Activated naive CD4-positive, alpha-beta T cell treated with anti-CD3 and anti-CD28 coated beads, Interleukin-2, amount 50 U/mL, for 72 hours (primary cell): ENCODE results near the gene PODN. TPM values are rescaled to one million over a fixed set of nuclear protein-coding genes. Genes with fewer than 3 reads are reported as not detected.

Experiments used
- ATAC-seq, 2 donors: fragments of 150-1000 bp; cut with Tn5 transposase; 2 replicates each; pipeline ENCODE4 v1.10.0; 2021; ENCODE audit warnings: mild to moderate bottlenecking in 2 of 2, moderate library complexity in 2 of 2
- DNase-seq, 2 donors: peaks; one replicate each; pipeline ENCODE4 v3.0.0; 2021 to 2022; ENCODE audit warnings: low spot score in 2 of 2
- H3K27ac Mint-ChIP-seq, 2 donors: one replicate each; pipeline ENCODE4 v1.8.0; 2022; ENCODE audit warnings: mild to moderate bottlenecking in 2 of 2, mixed read lengths in 2 of 2
- H3K36me3 Mint-ChIP-seq, 2 donors: one replicate each; pipeline ENCODE4 v1.8.0; 2022; ENCODE audit warnings: mixed read lengths in 2 of 2
- H3K9me3 Mint-ChIP-seq, 2 donors: one replicate each; pipeline ENCODE4 v1.8.0; 2022; ENCODE audit warnings: mixed read lengths in 2 of 2
- total RNA-seq, 2 donors: library from RNA; stranded (reverse); gene quantifications; one replicate each; pipeline ENCODE4 v1.2.3, GENCODE V29; 2022

The PODN gene
- total RNA-seq, 2 donors from 2014 or later, result not detected

DNA sequence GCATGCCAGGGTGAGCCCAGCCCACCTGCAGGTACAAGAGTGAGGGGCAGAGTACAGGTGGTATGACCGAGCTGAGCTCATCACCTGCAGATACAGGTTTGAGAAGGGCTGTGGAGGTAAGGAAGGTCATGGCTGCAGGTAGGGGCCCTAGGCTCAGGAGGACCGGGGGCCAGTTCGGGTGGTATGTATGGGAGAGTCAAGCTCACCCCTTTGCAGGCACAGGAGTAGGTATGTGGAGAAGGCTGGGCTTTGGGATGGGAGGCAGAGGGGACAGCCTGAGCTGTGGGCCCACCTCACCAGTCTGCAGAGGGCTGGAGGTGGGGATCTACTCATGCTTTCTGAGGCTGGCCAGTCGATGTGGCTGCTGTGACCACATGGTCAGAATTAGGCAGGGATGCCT is 17.2 kb downstream of the PODN start:
- no peaks in the 10 kb centered on the region for H3K36me3 Mint-ChIP-seq
- DNase-seq, result no peak

DNA sequence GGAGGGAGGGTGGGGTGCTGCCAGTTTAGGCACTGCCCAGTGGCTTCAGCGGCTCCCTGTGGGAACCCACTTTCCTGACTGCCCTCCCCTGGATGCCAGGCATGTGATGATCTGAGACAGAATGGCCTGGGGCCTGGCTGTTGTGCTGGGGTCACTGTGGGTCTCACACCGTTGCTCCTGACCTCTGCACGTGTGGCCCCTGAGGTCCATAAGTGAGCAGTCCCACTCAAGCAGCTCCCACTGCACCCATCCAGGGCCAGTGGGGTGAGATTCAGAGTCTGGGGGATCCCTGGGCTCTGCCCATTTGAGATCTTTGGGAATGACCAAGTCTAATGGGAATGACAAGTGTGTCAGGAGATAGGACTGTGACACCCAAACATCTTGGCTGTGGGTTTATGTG is 18.0 kb downstream of the PODN start:
- DNase-seq (no peak), ATAC-seq (no peak)
- Mint-ChIP-seq H3K36me3 (no peaks in the 10 kb centered on the region), H3K27ac (no peak overlapping the region), H3K9me3 (no peaks in the 10 kb centered on the region)

More for the DNA sequence above, 17.2 kb downstream of the PODN start:
- no peaks in the 10 kb centered on the region for H3K9me3 Mint-ChIP-seq
- no peak for ATAC-seq
- H3K27ac Mint-ChIP-seq, result peak overlapping the region in 1 of 2 donors; percentile 41

DNA sequence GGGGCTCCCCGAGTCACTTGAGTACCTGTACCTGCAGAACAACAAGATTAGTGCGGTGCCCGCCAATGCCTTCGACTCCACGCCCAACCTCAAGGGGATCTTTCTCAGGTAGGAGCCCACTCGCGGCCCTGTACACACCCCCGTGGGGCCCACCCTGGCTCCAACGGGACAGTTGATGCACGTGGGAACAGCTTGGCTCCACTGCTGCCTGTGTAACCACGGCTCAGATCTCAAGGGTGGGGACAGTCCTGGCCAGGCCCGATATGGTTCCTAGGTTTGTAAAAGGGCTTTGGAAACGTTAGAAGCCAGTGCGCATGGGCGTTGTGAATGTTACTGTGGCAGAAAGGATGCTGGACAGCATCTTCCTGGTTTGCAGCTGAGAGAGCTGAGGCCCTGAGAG is 18.8 kb downstream of the PODN start:
- H3K27ac Mint-ChIP-seq, result no peak overlapping the region
- H3K36me3 Mint-ChIP-seq, result no peaks in the 10 kb centered on the region
- ATAC-seq (no peak), DNase-seq (no peak)
- no peaks in the 10 kb centered on the region for H3K9me3 Mint-ChIP-seq

DNA sequence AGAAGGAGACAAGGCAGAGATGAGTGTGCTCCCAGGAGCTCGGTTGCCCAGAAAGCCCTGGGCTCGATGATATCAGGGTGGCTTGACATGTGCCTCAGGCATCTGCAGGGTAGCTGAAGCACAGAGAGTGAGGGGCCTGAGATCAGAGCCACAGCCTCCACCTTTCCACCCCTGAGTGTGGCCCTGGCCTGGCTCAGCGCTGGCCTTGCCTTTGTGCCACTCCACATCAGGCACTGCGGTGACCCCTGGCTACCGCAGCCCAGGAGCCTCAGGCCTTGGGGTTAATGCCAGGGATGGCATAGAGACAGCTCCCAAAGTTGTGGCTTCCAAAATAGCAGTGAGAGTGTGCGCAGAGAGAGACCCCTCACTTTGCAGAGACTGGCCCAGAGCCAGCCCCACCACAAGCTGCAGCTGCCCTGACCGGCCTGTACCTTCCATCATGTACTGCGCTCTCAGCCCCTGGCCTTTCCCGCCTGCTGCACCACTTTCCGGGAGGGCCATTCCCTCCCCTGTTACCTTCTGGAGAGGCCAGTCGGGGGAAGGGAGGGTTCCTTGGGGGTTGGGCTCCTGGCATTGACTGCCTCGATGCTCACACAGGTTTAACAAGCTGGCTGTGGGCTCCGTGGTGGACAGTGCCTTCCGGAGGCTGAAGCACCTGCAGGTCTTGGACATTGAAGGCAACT is 19.5 kb downstream of the PODN start:
- DNase-seq, result no peak
- Mint-ChIP-seq H3K9me3 (no peaks in the 10 kb centered on the region), H3K27ac (no peak overlapping the region), H3K36me3 (no peaks in the 10 kb centered on the region)
- no peak for ATAC-seq

DNA sequence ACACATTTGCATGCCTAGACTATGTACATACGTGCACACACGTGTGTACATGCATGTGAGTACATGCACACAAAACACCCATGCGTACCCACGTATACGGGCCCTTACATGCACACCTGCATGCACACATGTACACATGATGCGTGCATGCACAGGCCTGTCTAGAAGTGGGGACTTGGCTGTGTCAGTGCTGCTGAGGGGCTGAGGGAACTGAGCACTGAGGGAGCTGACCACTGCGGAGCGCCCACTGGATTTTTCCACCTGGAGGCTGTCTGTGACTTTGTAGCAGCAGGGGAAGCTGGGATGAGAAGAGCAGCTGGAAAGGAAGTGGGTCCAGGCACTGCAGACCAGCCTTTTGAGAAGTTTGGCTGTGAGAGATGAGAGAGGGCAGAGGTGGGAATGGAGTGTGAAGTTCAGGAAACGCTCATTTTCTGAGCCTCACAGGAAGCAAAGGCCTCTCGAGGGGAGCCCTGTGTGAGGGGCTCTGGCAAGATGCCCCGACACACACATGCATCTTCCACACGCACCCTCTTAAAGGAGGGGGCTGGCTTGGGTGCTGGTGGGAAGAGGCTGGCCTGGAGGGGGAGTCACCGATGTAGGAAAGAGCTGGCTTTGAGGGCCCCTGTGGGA is 20.9 kb downstream of the PODN start:
- H3K27ac Mint-ChIP-seq, result peak overlapping the region; percentile 15 to 63
- no peak for DNase-seq
- ATAC-seq, result no peak
- no peaks in the 10 kb centered on the region for H3K9me3 Mint-ChIP-seq
- no peaks in the 10 kb centered on the region for H3K36me3 Mint-ChIP-seq

DNA sequence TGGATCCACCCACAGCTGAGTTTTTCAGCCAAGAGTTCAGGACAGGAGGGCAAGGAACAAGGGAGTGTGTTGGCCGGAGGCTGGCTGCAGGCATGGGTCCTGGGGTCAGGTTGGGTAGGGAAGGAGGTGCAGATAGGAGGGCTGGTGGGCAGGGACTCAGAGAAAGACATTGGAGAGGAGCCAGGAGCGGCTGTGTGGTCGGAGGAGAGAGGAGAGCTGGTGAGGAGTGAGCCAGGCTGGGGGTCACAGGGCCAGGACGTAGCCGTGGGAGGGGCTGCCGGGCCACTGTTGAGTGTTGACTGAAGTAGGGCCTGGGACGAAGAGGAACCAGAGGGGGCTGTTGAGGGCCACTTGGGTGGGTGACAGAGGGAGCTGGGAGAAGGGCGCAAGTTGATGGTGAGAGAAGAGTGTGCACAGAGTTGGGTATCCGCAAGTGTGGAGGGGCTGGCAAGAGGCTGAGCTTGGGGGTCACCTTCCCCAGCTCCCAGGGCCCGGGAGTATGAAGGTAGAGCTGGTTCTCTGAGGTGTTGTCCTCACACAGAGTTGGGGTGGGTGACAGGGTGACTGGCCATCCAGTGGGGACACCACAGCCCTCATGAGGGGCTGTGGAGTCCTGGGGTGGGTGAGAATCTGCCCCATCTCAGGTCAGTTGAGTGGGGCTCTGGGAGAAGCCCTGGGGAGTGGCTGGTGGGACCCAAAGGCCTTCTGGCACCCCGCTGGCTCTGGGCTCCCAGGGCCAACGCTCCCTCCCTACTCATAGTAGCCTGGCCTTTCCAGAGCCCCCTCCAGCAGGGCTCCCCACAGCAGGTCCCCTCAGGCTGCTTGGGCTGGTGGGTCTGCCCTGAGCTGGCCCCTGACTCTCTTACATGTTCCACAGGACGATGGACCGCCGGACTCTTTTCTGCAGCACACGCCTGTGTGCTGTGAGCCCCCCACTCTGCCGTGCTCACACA is 21.9 kb downstream of the PODN start:
- DNase-seq, result no peak
- no peaks in the 10 kb centered on the region for H3K36me3 Mint-ChIP-seq
- H3K9me3 Mint-ChIP-seq, result no peaks in the 10 kb centered on the region
- H3K27ac Mint-ChIP-seq, result peak overlapping the region in 1 of 2 donors; percentile 63
- ATAC-seq, result no peak

DNA sequence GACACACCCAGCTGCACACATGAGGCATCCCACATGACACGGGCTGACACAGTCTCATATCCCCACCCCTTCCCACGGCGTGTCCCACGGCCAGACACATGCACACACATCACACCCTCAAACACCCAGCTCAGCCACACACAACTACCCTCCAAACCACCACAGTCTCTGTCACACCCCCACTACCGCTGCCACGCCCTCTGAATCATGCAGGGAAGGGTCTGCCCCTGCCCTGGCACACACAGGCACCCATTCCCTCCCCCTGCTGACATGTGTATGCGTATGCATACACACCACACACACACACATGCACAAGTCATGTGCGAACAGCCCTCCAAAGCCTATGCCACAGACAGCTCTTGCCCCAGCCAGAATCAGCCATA is 22.6 kb downstream of the PODN start:
- ATAC-seq, result no peak
- no peak overlapping the region for H3K27ac Mint-ChIP-seq
- no peak for DNase-seq
- no peaks in the 10 kb centered on the region for H3K36me3 Mint-ChIP-seq
- H3K9me3 Mint-ChIP-seq, result no peaks in the 10 kb centered on the region

DNA sequence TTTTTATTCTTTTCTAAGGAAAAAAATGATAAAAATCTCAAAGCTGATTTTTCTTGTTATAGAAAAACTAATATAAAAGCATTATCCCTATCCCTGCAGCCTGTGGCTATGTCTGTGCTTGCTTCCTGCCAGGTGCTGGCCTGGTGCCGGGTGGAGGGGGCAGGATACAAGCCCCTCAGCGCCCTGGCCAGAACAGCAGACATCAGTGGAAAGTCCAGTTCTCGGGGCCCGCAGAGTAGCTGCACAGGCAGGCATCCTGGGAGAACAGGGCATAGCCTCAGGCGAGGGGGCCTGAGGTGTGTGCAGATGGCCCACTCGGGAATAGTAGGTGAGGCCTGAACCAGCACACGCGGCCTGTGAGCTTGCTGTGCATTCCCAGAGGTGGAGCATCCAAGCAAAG is 23.4 kb downstream of the PODN start:
- ATAC-seq, result no peak
- Mint-ChIP-seq H3K36me3 (no peaks in the 10 kb centered on the region), H3K9me3 (no peaks in the 10 kb centered on the region), H3K27ac (no peak overlapping the region)
- no peak for DNase-seq

DNA sequence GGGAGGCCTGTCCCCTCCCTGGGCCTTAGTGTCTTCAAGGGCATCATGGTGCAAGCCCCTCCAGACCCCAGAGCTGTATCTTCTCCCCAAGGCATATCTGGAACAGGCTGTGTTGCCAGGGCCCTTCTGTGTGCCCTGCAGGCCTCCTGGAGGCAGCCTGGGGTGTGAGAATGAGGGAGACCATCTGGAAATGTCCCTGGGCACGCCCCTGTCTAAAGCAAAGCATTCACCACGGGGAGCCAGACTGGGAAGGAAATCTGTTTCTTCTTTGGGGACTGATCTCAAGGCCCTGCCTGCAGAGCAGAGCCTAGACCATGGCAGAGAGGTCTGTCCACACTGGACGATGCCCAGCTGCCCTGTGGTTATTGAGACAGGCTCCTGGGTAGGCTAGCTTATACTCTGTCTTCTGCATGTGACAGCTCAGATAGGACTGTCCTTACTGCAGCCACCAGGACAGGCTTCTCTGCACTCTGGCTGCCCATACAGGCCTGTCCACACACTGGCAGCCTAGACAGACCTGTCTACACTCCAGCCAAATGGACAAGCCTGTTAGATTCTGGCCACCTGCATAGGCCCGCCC is 24.6 kb downstream of the PODN start:
- ATAC-seq, result no peak
- Mint-ChIP-seq H3K27ac (no peak overlapping the region), H3K9me3 (no peaks in the 10 kb centered on the region), H3K36me3 (no peaks in the 10 kb centered on the region)
- no peak for DNase-seq

DNA sequence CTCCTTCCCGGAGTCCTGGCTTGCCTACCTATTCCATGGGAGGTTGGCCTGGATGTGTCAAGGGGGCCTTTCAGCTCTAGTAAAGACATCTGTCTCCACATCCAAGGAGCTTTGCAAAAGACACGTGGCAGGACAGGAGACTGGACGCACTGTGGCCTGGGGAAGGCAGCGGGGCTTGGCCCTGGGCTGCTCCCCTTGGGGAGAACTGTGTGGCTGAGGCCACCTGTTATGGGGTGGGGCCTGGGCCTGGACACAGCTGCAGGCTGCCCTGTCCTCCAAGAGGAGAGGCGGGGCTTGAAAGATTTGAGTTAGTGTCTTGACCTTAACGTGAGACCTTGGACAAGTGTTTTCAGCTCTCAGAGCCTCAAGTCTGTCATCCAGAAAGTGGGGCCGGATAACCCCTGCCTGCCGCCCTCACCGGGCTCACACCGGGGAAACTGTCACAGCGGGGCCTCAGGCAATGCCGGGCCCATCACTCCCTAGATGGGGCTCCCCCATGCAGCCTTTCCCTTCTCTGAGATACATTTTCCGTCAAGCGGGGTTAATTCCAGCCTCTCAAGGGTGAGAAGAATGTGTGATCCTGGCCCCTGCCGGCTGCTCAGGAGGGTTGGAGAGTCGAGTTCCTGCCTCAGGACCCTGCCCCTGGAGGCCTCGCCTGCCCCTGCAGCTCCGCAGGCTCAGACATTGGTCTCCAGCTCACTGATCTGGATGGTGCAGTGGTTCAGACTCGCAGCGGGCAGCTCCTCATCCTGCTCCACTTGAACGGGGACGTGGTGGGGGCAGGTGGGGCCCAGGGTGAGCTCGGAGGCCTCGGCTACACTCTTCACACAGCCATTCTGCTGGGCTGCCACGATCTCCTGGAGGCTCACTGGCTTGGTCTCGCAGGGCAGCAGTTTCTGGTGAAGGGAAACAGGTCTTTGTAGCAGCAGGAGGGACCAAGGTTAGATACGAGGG is 25.6 kb downstream of the PODN start:
- ATAC-seq (no peak), DNase-seq (no peak)
- Mint-ChIP-seq H3K9me3 (no peaks in the 10 kb centered on the region), H3K36me3 (no peaks in the 10 kb centered on the region), H3K27ac (no peak overlapping the region)

DNA sequence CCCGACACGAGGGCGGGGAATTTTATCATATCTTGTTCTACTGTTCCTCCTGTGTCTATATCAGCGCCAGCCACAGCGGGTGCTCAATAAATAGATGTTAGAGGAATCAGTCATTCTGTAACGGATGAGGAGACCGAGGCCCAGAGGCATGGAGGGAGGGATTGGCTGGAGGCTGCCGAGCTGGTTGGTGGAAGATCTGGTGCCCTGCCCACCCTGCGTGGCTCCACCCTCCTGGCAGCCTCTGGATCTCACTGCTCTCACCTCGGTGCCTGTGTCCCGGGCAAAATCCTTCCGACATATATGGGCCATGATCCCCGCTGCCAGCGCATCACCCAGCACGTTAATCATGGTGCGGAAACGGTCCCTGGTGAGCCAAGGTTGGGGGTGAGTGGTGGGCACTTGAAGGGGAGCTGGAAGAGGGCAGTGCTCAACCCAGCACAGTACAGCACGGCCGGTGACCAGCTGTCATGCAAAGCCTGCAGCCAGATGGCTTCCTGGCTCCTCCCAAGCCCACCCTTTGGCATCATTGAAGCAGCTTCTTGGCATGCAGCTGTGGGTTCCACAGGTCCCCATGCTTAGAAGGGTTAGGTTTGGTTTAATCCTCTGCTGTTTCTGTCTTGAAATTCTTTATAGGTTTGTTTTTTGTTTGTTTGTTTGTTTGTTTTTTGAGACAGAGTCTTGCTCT is 26.7 kb downstream of the PODN start:
- no peak for DNase-seq
- H3K9me3 Mint-ChIP-seq, result no peaks in the 10 kb centered on the region
- no peaks in the 10 kb centered on the region for H3K36me3 Mint-ChIP-seq
- H3K27ac Mint-ChIP-seq, result no peak overlapping the region
- no peak for ATAC-seq

DNA sequence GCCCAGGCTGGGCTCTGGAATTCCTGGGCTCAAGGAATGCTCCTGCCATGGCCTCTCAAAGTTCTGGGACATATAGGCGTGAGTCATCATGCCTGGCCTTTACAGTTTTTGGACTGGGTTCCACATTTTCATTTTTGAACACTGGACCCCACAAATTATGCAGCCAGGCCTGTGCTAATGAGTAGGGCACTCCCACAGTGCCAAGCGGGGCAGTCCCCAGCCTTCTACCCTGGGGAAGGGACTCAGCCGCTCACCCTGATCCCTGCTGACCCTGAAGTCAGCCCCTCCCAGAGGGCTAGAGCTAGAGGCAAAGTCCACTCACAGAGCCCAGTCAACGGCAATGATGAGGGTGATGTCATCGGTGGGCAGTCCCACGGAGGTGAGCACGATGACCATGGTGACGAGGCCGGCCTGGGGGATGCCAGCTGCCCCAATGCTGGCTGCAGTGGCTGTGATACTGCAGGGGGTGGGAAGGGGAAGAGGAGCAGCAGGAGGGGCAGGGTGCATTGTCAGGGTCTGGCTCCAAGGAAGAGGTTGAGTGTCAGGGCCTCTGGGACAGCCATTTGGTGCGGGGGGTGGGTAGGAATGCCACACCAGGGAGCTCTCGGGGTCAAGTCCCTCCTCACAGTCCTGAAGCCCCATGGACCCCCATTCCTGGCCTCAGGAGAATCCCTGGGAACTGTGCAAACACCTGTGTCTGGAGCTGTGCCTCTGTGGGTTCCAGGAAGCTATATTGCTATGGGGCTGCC is 27.6 kb downstream of the PODN start:
- H3K27ac Mint-ChIP-seq, result no peak overlapping the region
- H3K9me3 Mint-ChIP-seq, result no peaks in the 10 kb centered on the region
- ATAC-seq, result no peak
- no peaks in the 10 kb centered on the region for H3K36me3 Mint-ChIP-seq
- no peak for DNase-seq

DNA sequence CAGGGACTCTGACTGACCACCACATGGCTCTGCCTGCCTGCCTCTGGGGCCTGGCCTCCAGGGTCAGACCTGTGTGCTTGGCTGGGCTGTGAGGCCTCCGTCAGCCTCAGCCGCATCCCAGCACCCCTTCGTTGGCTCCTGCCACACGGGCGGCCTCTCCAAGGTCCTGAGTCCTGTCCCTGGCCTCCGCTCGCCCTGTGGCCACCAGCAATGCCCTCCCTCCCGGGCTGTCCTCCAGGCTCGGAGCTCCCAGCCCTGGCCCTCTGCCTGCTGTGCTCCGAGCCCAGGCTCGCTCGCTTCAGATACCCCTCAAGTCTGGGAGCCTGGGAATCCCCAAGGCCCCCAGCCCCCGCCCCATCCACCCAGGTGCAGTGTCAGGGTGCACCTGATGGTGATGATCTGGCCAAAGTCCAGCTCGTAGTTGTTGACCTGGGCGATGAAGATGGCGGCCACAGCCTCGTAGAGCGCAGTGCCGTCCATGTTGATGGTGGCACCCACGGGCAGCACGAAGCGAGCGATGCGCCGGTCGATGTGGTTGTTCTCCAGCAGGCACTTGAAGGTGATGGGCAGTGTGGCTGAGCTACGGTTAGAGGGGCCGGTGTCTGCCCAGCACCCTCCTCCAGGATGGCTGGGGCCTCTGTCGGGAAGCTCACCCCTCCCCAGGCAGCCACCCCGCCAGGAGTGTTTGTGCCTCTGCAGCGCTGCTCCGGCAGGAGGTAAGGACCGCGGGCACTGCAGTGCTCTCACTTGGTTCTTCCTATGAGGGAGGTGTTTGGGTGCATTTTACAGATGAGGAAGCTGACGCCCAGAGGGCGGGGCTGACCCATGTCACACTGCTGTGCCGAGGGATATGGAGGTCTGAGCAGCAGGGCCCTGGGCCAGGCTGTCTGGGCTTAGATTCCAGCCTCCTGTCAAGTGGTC is 28.5 kb downstream of the PODN start:
- Mint-ChIP-seq H3K36me3 (no peaks in the 10 kb centered on the region), H3K9me3 (no peaks in the 10 kb centered on the region), H3K27ac (no peak overlapping the region)
- ATAC-seq (no peak), DNase-seq (no peak)
